H1 (cell line): ENCODE results near the gene MICU1. TPM values are rescaled to one million over a fixed set of nuclear protein-coding genes. Genes with fewer than 3 reads are reported as not detected.

Source experiments
- CTCF ChIA-PET: fragments of 300-600 bp; sonication (Branson Sonifier 250); formaldehyde crosslinking; loops from one replicate; lab custom pipeline; 2021; ENCODE audit not compliant: partially characterized antibody; lab: Charles Lee
- POLR2A ChIA-PET: fragments of 300-600 bp; sonication (Branson Sonifier 250); formaldehyde crosslinking; loops from one replicate; lab custom pipeline; 2021; ENCODE audit warnings: inconsistent platforms; ENCODE audit not compliant: partially characterized antibody; lab: Charles Lee
- DNase-seq, 2 experiments: peaks; one replicate each; pipeline versions ENCODE4 v3.0.0 to v3.0.0-alpha.2; 2010 to 2022; ENCODE audit warnings: low spot score in 2 of 2, low read depth in 1 of 2, mixed read lengths in 1 of 2
- FAIRE-seq: peaks from 2 replicates; lab custom pipeline; 2011; peaks lifted over from hg19 to GRCh38; lab: Jason Lieb, UNC
- H2AFZ ChIP-seq: 2 replicates; pipeline ENCODE4 v1.8.1; 2012; ENCODE audit warnings: low read length, inconsistent platforms
- H2AK5ac ChIP-seq: 2 replicates; pipeline ENCODE4 v1.6.1; 2013; ENCODE audit warnings: low read depth, low read length
- H2BK120ac ChIP-seq: replicated peaks from 2 replicates; pipeline ENCODE3; 2013; ENCODE audit warnings: low read depth, low read length, inconsistent platforms
- H2BK12ac ChIP-seq: 2 replicates; pipeline ENCODE4 v1.6.1; 2013; ENCODE audit warnings: low read depth, low read length
- H2BK15ac ChIP-seq: 2 replicates; pipeline ENCODE4 v1.6.1; 2013; ENCODE audit warnings: low read length
- H2BK20ac ChIP-seq: 2 replicates; pipeline ENCODE4 v1.6.1; 2013; ENCODE audit warnings: low read length
- H2BK5ac ChIP-seq: 2 replicates; pipeline ENCODE4 v1.6.1; 2013; ENCODE audit warnings: low read depth, low read length
- H3K14ac ChIP-seq: 2 replicates; pipeline ENCODE4 v1.6.1; 2013; ENCODE audit warnings: inconsistent platforms; ENCODE audit not compliant: insufficient read length
- H3K18ac ChIP-seq: 2 replicates; pipeline ENCODE4 v1.6.1; 2013; ENCODE audit warnings: low read length; ENCODE audit errors: extremely low read depth
- H3K23ac ChIP-seq: 2 replicates; pipeline ENCODE4 v1.6.1; 2013; ENCODE audit warnings: inconsistent platforms; ENCODE audit not compliant: insufficient read length
- H3K23me2 ChIP-seq: 2 replicates; pipeline ENCODE4 v1.6.1; 2013; ENCODE audit warnings: low read depth, low read length
- H3K27ac ChIP-seq: 2 replicates; pipeline ENCODE4 v1.6.1; 2011; ENCODE audit warnings: low read depth, low read length, inconsistent platforms
- H3K27me3 ChIP-seq, 4 experiments: replicated peaks in 1 of 4; 1 replicate in 1 of 4; 2 replicates in 3 of 4; pipeline versions ENCODE4 v1.6.1 to v1.8.1; 2011 to 2013; ENCODE audit warnings: low read length in 3 of 4, mild to moderate bottlenecking in 3 of 4, inconsistent platforms in 2 of 4, mixed read lengths in 2 of 4, moderate library complexity in 1 of 4; ENCODE audit not compliant: control insufficient read depth in 3 of 4, insufficient read depth in 3 of 4; ENCODE audit errors: extremely low read depth in 1 of 4
- H3K36me3 ChIP-seq, 4 experiments: 2 replicates each; pipeline versions ENCODE4 v1.6.1 to v1.8.1; 2011 to 2013; ENCODE audit warnings: mild to moderate bottlenecking in 4 of 4, low read length in 3 of 4, moderate library complexity in 2 of 4, control low read depth in 1 of 4, inconsistent platforms in 1 of 4; ENCODE audit not compliant: insufficient read depth in 4 of 4, control insufficient read depth in 2 of 4
- H3K4ac ChIP-seq: replicated peaks from 2 replicates; pipeline ENCODE3; 2013; ENCODE audit warnings: low read length, low read depth, mixed read lengths, inconsistent platforms; ENCODE audit not compliant: insufficient read length
- H3K4me1 ChIP-seq, 4 experiments: replicated peaks in 1 of 4; 1 replicate in 1 of 4; 2 replicates in 3 of 4; pipeline versions ENCODE4 v1.6.1 to v1.8.1; 2011 to 2013; ENCODE audit warnings: low read length in 3 of 4, inconsistent platforms in 2 of 4, mixed read lengths in 1 of 4; ENCODE audit not compliant: insufficient read depth in 4 of 4, control insufficient read depth in 3 of 4
- H3K4me2 ChIP-seq, 2 experiments: 2 replicates each; pipeline versions ENCODE4 v1.6.1 to v1.8.1; 2011 to 2013; ENCODE audit warnings: low read depth in 2 of 2, low read length in 2 of 2, control low read depth in 1 of 2, inconsistent platforms in 1 of 2, mild to moderate bottlenecking in 1 of 2; ENCODE audit not compliant: insufficient read depth in 1 of 2
- H3K4me3 ChIP-seq, 4 experiments: fragments of 200-600, 300-600 bp in 1 of 4; sonication (generic), shearing (Covaris generic), sonication (Bioruptor Twin) in 1 of 4; 2 replicates each; pipeline versions ENCODE4 v1.5.1 to v1.8.1; 2011 to 2016; ENCODE audit warnings: low read length in 4 of 4, low read depth in 3 of 4, control low read depth in 2 of 4, inconsistent platforms in 2 of 4, mild to moderate bottlenecking in 2 of 4, mixed read lengths in 1 of 4, moderate library complexity in 1 of 4; ENCODE audit not compliant: insufficient read depth in 2 of 4; ENCODE audit errors: extremely low read depth in 1 of 4
- H3K56ac ChIP-seq: replicated peaks from 2 replicates; pipeline ENCODE3; 2013; ENCODE audit warnings: low read depth, mild to moderate bottlenecking, mixed read lengths, low read length, inconsistent platforms; ENCODE audit not compliant: insufficient read length
- H3K79me1 ChIP-seq: 2 replicates; pipeline ENCODE4 v1.6.1; 2013; ENCODE audit warnings: low read depth, low read length, control low read depth
- H3K79me2 ChIP-seq, 2 experiments: 2 replicates each; pipeline versions ENCODE4 v1.6.1 to v1.8.1; 2012 to 2013; ENCODE audit warnings: low read length in 2 of 2, mild to moderate bottlenecking in 2 of 2, inconsistent platforms in 1 of 2; ENCODE audit not compliant: insufficient read depth in 2 of 2, control insufficient read depth in 1 of 2
- H3K9ac ChIP-seq, 4 experiments: replicated peaks in 1 of 4; 1 replicate in 1 of 4; 2 replicates in 3 of 4; pipeline versions ENCODE4 v1.6.1 to v1.8.1; 2011 to 2013; ENCODE audit warnings: low read depth in 3 of 4, low read length in 3 of 4, control low read depth in 2 of 4, mild to moderate bottlenecking in 2 of 4, moderate library complexity in 2 of 4, inconsistent platforms in 1 of 4; ENCODE audit errors: extremely low read depth in 1 of 4
- H3K9me3 ChIP-seq, 2 experiments: 2 replicates each; pipeline versions ENCODE4 v1.6.1 to v1.8.1; 2012 to 2013; ENCODE audit warnings: mild to moderate bottlenecking in 2 of 2, moderate library complexity in 2 of 2, control low read depth in 1 of 2, inconsistent platforms in 1 of 2, low read depth in 1 of 2, low read length in 1 of 2, mixed read lengths in 1 of 2; ENCODE audit not compliant: insufficient read depth in 2 of 2
- H4K20me1 ChIP-seq, 2 experiments: replicated peaks in 1 of 2; 2 replicates each; pipeline versions ENCODE3 to v1.8.1; 2011 to 2013; ENCODE audit warnings: inconsistent platforms in 2 of 2, low read length in 2 of 2, mild to moderate bottlenecking in 1 of 2; ENCODE audit not compliant: insufficient read depth in 2 of 2, control insufficient read depth in 1 of 2
- H4K5ac ChIP-seq: 2 replicates; pipeline ENCODE4 v1.6.1; 2013; ENCODE audit warnings: low read length, low read depth, mixed read lengths, inconsistent platforms; ENCODE audit not compliant: insufficient read length
- H4K8ac ChIP-seq: 2 replicates; pipeline ENCODE4 v1.8.0; 2013; ENCODE audit warnings: mild to moderate bottlenecking, moderate library complexity, low read length, inconsistent platforms; ENCODE audit not compliant: insufficient read depth; ENCODE audit errors: extremely low read depth
- H4K91ac ChIP-seq: replicated peaks from 2 replicates; pipeline ENCODE3; 2013; ENCODE audit warnings: low read length, mixed read lengths, inconsistent platforms; ENCODE audit not compliant: insufficient read length
- ASH2L ChIP-seq: fragments of 200-600, 300-600 bp; sonication (generic); IDR thresholded peaks from one replicate; pipeline ENCODE4 v1.7.1; 2017; ENCODE audit warnings: low read length
- E2F6 ChIP-seq: IDR thresholded peaks from 2 replicates; pipeline ENCODE4 v1.6.1; 2012; ENCODE audit warnings: inconsistent platforms
- POLR2A ChIP-seq, 2 experiments: IDR thresholded peaks; 1 replicate in 1 of 2; 2 replicates in 1 of 2; pipeline ENCODE4 v1.6.1; 2011; ENCODE audit warnings: low read depth in 2 of 2, low read length in 2 of 2, mild to moderate bottlenecking in 2 of 2; ENCODE audit errors: control extremely low read depth in 1 of 2
- POLR2AphosphoS5 ChIP-seq: IDR thresholded peaks from 2 replicates; pipeline ENCODE4 v1.6.1; 2011; ENCODE audit warnings: low read depth, low read length
- RXRA ChIP-seq: IDR thresholded peaks from 2 replicates; pipeline ENCODE4 v1.6.1; 2011; ENCODE audit warnings: low read depth, mild to moderate bottlenecking, low read length, moderate library complexity; ENCODE audit not compliant: insufficient read depth
- SIX5 ChIP-seq: IDR thresholded peaks from 2 replicates; pipeline ENCODE4 v1.6.1; 2011; ENCODE audit warnings: mild to moderate bottlenecking, low read depth, low read length
- WGBS, 2 experiments: shearing (Covaris generic) in 1 of 2; methylation state at CpG; one replicate each; pipeline versions ENCODE4 v1.1.6 to v1.1.7; 2013 to 2015; ENCODE audit warnings: low lambda C conversion rate in 2 of 2, mixed read lengths in 2 of 2, inconsistent platforms in 1 of 2, low coverage in 1 of 2, missing lambda C conversion rate in 1 of 2; ENCODE audit not compliant: insufficient replicate concordance in 2 of 2, insufficient coverage in 1 of 2, insufficient read length in 1 of 2; ENCODE audit errors: extremely low coverage in 1 of 2, missing lambda C conversion rate in 1 of 2; 5-methylcytosine and 5-hydroxymethylcytosine counted together
- polyA plus RNA-seq, 7 experiments: library from polyadenylated mRNA; depleted of rRNA in 3 of 7; stranded (reverse) in 5 of 7; unstranded in 2 of 7; fragments of >200 nt in 5 of 7; fragments of 200-250 nt in 2 of 7; gene quantifications; 1 replicate in 5 of 7; 2 replicates in 1 of 7; 4 replicates in 1 of 7; pipeline versions ENCODE4 v1.2.1 to v1.2.3, GENCODE V29; 2011 to 2013; ENCODE audit warnings: missing spikeins in 2 of 7, mixed read lengths in 2 of 7
- total RNA-seq: library from RNA; stranded (reverse); fragmentation: NEBNext Ultra II Directional; extraction: Animal tissue kit (Norgen Biotek cat#: 25700); gene quantifications from 2 replicates; pipeline ENCODE4 v1.2.1, GENCODE V29; 2021
- TF ChIP-seq, protein P1 (sequence below): IDR thresholded peaks from 2 replicates; pipeline ENCODE4 v1.6.1; 2012; ENCODE audit warnings: inconsistent platforms

Gene MICU1
- total and polyA plus RNA-seq, 2 of the 8 experiments (the other 6 are each of a cell fraction or from before 2014, with no cell fraction given): 18.0 to 36.7 TPM

GRCh38 chr10:72332423-72333111 lies 293.3 kb downstream of the MICU1 start:
- Histone ChIP-seq H3K23me2 (no peaks in the 10 kb centered on the region), H3K79me1 (no peaks in the 10 kb centered on the region), H4K8ac (peak overlapping the region; percentile 60; the same call in 1 of the 2 replicates), H3K9ac (peak overlapping the region in 2 of 4 experiments; percentile 51 to 61; a peak in 4 of 7 replicates), H3K56ac (no peak overlapping the region), H4K5ac (no peak overlapping the region), H2BK120ac (peak overlapping the region; percentile 57), H3K27ac (peak overlapping the region; percentile 68), H4K91ac (peak overlapping the region; percentile 77), H2BK5ac (peak overlapping the region; percentile 93), H3K4me1 (peaks cover 0 to 39% (median 23%) of the 10 kb centered on the region in 4 experiments; a peak in 6 of 7 replicates), H3K14ac (no peak overlapping the region), H3K18ac (peak overlapping the region; percentile 33), H3K4ac (peak overlapping the region; percentile 94), H3K23ac (no peak overlapping the region), H2AFZ (no peak overlapping the region), H2BK12ac (peak overlapping the region; percentile 80; the same call in 1 of the 2 replicates), H3K79me2 (no peaks in the 10 kb centered on the region), H3K4me3 (peak overlapping the region in 1 of 4 experiments; percentile 39; a peak in 3 of 8 replicates), H3K4me2 (peak overlapping the region; percentile 31 to 53; a peak in 3 of 4 replicates), H3K9me3 (no peaks in the 10 kb centered on the region), H2AK5ac (no peak overlapping the region; the same call in 1 of the 2 replicates), H2BK20ac (0 out of 2 replicates have a peak overlapping the region, but pooled peaks have one; percentile 51), H3K36me3 (peaks cover under 1 to 11% (median 5%) of the 10 kb centered on the region in 4 experiments; a peak in 4 of 8 replicates), H4K20me1 (no peaks in the 10 kb centered on the region), H3K27me3 (no peaks in the 10 kb centered on the region), H2BK15ac (peak overlapping the region; percentile 61; the same call in 1 of the 2 replicates)
- FAIRE-seq: no peak
- TF ChIP-seq POLR2AphosphoS5 (peak; percentile 27; the same call in 1 of the 2 replicates), RXRA (no peak), SIX5 (no peak), POLR2A (IDR thresholded peaks at IDR 0.05; ENCODE audit: control extremely low read depth in 1 of 2, low read depth in 2 of 2, low read length in 2 of 2) (peak in 1 of 2 experiments; percentile 55; a peak in 1 of 3 replicates), ASH2L (peak; percentile 45), E2F6 (peak; percentile 89)
- TF ChIP-seq, protein P1, sequence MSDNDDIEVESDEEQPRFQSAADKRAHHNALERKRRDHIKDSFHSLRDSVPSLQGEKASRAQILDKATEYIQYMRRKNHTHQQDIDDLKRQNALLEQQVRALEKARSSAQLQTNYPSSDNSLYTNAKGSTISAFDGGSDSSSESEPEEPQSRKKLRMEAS: peak; percentile 94
- 66% methylated on average over 10 of the region's 12 CpGs; no CpG with 5 or more reads in 1 of the 2 experiments for WGBS, 2 experiments
- no peak for DNase-seq
- CTCF ChIA-PET: interaction anchor here (0.8 to 10.8 kb wide), 6 partner anchors 10 to 95 kb away, joined by 4 to 91 read pairs (median 7); partner anchors contain the start of gene DDIT4
- POLR2A ChIA-PET: interaction anchor here (0.8 to 39.2 kb wide), 20 partner anchors 9 to 247 kb away, joined by 3 to 895 read pairs (median 4); partner anchors contain the start of genes DDIT4, DNAJB12 and SPOCK2
